Stimulated activated CD4-positive, alpha-beta T cell treated with anti-CD3 and anti-CD28 coated beads, Interleukin-2, amount 100 ng/mL, for 48 hours (primary cell): ENCODE measurements around the gene BRD4.

Experiments used
- DNase-seq, 2 donors: peaks; one replicate each; pipeline ENCODE4 v3.0.0-alpha.2; 2020

The BRD4 gene

GRCh38 chr19:15264061-15264932 is 68.0 kb downstream of the BRD4 start:
- DNase-seq, result peak; percentile 74 to 79

DNA sequence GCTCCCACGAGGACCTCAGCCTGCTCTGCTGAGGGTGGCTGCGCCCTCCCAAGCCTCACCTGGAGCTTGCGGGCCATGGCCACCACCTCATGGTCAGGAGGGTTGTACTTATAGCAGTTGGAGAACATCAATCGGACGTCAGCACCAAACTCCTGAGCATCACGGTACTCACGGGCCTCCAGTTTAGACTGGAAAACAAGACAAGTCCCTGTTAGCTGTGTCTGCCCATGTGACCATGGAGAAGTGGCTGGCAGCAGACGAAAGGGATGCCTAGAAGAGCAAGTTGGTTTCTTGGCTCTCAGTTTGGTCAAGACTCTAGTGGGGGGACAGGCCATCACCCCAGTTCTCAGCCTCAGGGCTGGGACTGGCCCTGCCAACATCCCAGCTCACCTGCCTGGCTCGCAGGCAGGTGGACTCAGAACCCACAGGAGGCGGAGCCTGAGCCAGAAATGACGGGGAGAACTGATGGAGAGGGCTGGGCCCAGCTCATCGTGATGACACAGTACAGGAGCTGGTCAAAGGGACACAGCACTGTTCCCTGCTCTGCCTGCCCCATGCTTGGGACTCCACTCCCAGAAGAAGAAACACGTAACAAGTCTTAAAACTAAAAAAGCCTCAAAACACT is 68.9 kb downstream of the BRD4 start:
- no peak for DNase-seq

DNA sequence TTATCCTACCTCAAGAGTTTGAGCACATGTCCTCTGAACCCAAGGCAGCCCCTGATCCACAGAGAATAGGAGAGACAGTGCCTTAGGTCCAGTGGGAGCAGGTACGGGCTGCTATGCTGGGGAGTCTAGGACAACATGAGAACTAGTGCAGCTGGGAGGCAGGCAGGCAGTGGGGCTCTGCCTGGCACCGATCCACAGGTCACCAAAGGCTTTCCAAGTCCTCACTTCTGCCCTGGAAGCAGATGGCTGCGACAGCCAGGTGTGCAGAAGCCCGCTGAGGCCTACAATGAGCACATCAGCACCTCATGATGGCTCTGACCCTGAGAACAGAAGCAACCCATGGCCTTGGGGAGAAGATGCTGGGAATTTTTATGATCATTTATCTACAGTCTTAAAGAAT is 70.3 kb downstream of the BRD4 start:
- no peak for DNase-seq

DNA sequence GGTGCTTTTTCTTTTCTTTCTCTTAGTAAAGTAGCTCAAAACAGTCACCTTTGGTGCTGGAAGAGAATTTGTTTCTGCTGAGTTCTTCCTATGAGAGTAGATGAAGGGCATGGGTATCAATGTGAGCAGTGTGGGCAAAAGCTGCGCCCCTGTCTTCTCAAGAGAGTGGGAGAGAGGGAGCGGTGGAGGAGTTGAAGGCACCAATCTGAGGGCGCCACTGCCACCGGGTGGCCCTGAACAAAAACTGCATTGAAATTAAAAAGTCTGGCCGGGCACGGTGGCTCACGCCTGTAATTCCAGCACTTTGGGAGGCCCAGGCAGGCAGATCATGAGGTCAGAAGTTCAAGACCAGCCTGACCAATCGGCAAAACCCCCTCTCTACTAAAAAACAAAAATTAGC is 71.4 kb downstream of the BRD4 start:
- DNase-seq, result no peak

GRCh38 chr19:15259907-15260306 is 72.4 kb downstream of the BRD4 start:
- no peak for DNase-seq

GRCh38 chr19:15257782-15258181 is 74.6 kb downstream of the BRD4 start:
- no peak for DNase-seq

- DNase-seq, result no peak
Observed at GRCh38 chr19:15256708-15257331, 75.5 kb downstream of the BRD4 start.

- no peak for DNase-seq
Observed at GRCh38 chr19:15255359-15255990, 76.9 kb downstream of the BRD4 start.

GRCh38 chr19:15254547-15254946 is 77.8 kb downstream of the BRD4 start:
- no peak for DNase-seq

DNA sequence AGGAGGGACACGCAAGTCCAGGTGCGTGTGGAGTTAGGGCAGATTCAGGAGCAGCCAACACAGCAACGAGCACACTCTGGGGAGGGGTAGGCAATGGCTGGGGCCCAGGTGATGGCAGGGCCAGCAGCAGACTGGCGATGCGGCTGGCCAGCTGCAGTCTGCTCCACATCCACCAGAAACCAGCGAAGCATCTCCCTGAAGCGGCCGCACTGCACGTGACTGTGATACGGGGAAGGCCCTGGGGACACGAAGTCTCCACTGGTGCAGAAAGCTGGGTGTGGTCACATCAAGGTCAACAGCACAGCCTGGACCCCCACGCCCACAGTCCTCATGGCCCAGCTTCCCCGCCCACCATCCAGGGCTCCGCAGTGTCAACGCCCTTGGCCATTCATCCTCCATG is 78.8 kb downstream of the BRD4 start:
- no peak for DNase-seq

DNA sequence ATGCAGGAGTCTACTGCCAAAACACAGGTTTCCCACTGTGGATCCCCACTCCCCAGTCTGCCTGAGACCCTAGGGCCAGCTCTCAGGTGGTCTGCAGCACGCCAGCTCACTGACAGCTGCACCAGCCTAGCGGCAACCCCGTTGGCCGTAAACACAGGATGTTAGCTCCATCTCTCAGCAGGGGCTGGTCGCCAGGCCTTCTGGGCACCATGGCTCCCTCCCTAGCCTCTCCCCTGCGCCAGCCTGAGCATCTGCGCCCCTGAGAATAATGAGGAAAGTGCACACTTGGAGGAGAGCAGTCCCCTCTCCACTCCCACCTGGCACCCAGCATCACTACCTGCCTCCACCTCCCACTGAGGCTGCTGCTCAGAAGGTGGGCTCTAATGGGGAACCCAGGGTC is 79.3 kb downstream of the BRD4 start:
- DNase-seq, result no peak

- DNase-seq, result no peak
Observed at GRCh38 chr19:15252398-15253018, 79.8 kb downstream of the BRD4 start.

- DNase-seq, result no peak
Observed at GRCh38 chr19:15251749-15252397, 80.5 kb downstream of the BRD4 start.

- DNase-seq, result no peak
Observed at GRCh38 chr19:15251010-15251748, 81.2 kb downstream of the BRD4 start.

GRCh38 chr19:15250640-15250993 is 81.7 kb downstream of the BRD4 start:
- no peak for DNase-seq

DNA sequence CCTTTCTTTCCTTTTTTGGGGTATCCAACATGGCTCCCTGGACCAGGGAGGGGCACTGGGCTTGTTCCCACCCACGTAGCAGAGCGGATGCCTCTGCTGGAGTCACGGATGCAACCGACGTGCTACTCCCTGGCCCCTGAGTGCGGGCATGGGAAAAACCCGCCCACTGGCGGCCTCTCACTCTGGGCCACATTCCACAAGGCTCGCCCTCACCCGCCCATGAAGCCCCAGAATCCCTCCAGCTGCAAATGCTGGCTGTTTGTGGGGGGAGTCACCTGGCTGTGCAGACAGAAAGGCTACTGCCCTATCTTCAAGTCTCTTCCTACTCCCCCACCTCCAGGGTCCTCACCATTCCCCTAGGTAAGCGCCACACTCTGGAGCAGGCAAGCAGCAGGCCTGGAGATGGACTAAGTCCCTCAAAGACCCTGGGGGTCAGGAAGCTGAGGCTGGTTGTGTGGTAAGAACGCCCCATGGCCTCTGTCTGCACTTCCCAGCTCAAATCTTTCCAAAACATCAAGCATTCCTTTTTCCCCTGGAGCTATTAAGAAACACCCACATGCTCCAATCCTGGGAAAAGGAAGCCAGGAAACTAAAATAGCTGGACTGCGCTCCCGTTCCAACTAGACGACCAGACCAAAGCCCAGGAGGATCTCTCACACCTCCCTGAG is 82.2 kb downstream of the BRD4 start:
- no peak for DNase-seq

DNA sequence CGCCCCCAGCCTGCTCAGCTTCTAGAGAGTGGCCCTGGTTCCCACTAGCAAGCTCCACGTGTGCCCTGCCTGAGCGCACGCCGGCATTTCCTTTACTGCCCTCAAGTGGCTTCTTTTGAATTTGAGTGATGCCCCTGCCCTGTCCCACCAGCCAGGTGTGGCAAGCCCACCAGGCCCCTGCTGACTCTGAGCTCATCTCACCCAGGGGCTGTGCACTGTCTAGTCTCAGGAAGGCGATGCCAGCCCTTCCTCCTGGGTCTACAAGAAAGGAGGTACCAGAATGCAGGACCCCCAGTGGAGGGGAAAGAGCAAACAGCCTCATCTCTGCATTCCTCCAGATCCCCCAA is 82.8 kb downstream of the BRD4 start:
- no peak for DNase-seq

GRCh38 chr19:15248648-15249527 is 83.5 kb downstream of the BRD4 start:
- DNase-seq, result no peak

DNA sequence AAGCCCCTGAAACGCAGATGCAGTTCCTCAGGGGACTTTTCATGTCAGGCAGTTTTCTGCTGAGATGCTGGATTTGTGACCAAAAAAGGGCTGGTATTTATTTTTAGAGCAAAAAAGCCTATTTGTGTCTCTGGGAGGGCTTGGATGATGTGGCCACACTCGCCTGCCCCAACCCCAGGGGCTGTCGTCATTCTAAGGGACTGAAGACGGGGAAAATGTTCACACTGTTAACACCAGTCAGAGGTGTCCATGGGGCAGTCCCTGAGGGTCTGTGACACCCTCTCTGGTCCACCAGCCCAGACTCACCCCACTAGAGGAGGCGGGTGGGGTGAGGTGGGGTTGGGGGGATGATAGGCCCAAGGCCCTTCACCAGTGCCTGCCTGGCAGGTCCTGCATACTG is 84.2 kb downstream of the BRD4 start:
- DNase-seq, result no peak
